KOPT-K1 (cell line): ENCODE measurements around the gene RNF40.

ENCODE experiments used
- H3K27ac ChIP-seq: fragments of 200-600 bp; sonication (generic); 2 replicates; pipeline ENCODE4 v1.5.1; 2016; ENCODE audit warnings: antibody characterized with exemption, mild to moderate bottlenecking, low read depth, low read length; ENCODE audit not compliant: poor library complexity, severe bottlenecking
- H3K36me3 ChIP-seq: fragments of 200-600 bp; sonication (generic); 2 replicates; pipeline ENCODE4 v1.5.1; 2017; ENCODE audit warnings: antibody characterized with exemption, mild to moderate bottlenecking, low read length, moderate library complexity; ENCODE audit not compliant: insufficient read depth
- H3K9me3 ChIP-seq: fragments of 200-600 bp; sonication (generic); 2 replicates; pipeline ENCODE4 v1.5.1; 2017; ENCODE audit warnings: antibody characterized with exemption, low read length, mild to moderate bottlenecking; ENCODE audit not compliant: insufficient read depth, poor library complexity, severe bottlenecking

Gene RNF40

DNA sequence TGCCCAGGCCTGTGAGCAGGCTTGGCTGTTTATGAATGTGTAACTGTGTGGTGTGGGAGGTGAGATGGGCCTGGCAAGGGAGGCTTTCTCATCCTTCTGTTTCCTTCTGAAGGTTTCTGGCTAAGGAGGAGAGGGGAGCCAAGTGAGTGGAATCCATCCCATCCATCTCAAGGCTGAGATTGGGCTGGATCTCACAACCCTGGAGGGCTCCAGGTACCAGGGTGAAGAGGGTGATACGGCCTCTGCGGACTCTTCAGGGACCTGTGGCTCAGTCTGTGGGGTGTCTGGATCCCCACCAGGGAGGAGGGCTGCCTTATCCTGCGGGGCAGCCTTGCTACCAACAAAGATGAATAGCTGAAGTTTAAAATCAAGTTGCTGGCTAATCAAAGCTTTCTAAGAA, 17.9 kb downstream of the RNF40 start:
- Histone ChIP-seq H3K9me3 (no peaks in the 10 kb centered on the region), H3K36me3 (peaks cover 11% of the 10 kb centered on the region; the same call in 1 of the 2 replicates), H3K27ac (no peak overlapping the region)

DNA sequence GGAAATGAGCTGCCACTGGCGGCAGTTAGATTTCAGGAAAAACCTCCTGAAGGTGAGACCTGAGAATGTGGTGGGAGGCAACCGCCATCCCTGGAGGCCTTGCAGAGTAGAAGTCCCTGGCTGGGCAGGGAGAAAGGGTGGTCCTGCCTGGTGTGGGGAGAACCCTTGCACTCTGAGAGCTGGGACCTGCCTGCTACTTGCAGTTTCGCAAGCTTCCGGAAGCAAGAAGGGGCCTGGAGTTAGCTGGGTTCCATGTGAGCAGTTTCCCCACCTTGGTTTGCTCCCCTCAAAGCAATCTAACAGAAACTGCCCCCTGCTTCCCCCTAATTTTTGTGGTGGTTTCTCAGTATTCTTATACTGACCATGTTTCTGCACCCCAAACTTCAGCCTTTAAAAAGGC, 18.4 kb downstream of the RNF40 start:
- Histone ChIP-seq H3K36me3 (peaks cover 6% of the 10 kb centered on the region; the same call in 1 of the 2 replicates), H3K9me3 (no peaks in the 10 kb centered on the region), H3K27ac (no peak overlapping the region)

- H3K36me3 ChIP-seq = no peaks in the 10 kb centered on the region
- no peaks in the 10 kb centered on the region for H3K9me3 ChIP-seq
- H3K27ac ChIP-seq = no peak overlapping the region
These were observed 20.6 kb downstream of the RNF40 start for GRCh38 chr16:30782486-30783279.

DNA sequence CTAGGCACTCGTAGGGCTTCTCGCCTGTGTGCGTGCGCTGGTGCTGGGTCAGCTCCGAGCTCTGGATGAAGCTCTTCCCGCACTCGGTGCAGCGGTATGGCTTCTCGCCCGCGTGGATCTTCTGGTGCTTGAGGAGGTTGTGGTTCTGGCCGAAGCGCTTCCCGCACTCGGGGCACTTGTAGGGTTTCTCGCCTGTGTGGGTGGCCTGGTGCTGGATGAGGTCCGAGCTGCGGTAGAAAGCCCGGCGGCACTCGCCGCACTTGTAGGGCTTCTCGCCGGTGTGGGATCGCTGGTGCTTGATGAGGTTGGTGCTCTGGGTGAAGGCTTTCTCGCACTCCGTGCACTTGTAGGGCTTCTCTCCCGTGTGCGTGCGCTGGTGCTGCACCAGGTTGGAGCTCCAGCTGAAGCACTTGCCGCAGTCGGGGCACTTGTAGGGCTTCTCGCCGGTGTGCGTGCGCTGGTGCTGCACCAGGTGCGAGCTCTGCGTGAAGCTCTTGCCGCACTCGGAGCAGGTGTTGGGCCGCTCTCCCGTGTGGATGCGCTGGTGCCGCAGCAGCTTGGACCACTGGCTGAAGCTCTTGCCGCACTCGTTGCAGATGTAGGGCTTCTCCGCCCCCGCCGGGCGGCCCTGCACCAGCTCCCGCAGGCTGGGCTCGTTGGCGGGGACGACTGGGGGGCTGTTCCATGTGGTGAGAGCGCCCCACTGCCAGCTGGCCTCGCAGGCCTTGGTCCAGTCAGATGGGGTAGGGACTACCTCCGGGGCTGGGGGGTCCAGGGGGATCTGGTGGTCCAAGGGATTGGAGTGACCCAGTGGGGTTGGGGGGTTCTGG, 21.4 kb downstream of the RNF40 start:
- Histone ChIP-seq H3K36me3 (no peaks in the 10 kb centered on the region), H3K9me3 (no peaks in the 10 kb centered on the region), H3K27ac (no peak overlapping the region)

GRCh38 chr16:30784215-30784614, 22.1 kb downstream of the RNF40 start:
- H3K9me3 ChIP-seq = no peaks in the 10 kb centered on the region
- H3K36me3 ChIP-seq = no peaks in the 10 kb centered on the region
- no peak overlapping the region for H3K27ac ChIP-seq

DNA sequence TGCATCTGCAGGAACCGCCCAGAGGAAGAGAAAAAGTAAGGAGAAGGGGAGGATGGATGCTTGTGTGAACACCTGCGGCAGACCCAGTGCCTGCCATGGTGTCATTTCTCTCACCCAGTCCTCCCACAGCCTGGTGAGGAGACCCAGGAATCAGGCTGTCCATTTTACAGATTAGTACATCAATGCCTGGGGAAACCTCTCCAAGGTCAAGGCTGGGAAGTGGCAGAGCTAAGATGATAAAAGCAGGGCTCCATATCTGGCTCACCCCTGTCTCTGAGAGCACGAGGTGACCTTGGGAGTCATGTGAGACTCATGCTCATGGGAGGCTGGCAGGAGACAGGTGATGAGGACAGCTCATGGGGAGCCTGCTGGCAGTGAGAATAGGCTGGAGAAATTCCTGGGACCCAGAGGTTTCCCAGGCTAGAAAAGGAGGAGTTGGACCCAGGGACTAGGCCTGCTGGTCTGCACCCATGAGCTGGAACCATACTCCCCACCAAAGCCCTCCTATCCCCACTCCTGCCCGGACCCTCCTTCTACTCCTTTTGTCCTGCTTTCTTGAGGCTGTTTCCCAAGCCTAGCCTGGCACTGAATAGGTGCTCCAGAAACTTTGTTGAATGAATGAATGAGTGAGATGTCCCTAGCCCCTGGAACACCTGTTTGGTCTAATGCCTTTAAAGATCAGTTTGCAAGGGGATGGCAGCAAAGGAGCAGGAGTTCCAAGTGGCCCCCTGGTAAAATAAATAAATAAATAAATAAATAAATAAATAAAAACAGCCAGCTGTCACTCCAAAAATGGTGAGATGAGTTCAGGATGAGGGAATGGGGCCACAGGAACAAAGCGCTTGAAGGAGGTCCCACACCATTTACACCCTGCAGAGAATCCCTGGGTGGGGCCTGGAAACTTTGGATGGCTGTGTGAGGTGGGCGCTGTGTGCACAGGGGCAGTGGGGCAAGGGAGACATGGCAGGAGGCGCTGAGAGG, 23.3 kb downstream of the RNF40 start:
- H3K36me3 ChIP-seq = no peaks in the 10 kb centered on the region
- H3K27ac ChIP-seq = no peak overlapping the region

DNA sequence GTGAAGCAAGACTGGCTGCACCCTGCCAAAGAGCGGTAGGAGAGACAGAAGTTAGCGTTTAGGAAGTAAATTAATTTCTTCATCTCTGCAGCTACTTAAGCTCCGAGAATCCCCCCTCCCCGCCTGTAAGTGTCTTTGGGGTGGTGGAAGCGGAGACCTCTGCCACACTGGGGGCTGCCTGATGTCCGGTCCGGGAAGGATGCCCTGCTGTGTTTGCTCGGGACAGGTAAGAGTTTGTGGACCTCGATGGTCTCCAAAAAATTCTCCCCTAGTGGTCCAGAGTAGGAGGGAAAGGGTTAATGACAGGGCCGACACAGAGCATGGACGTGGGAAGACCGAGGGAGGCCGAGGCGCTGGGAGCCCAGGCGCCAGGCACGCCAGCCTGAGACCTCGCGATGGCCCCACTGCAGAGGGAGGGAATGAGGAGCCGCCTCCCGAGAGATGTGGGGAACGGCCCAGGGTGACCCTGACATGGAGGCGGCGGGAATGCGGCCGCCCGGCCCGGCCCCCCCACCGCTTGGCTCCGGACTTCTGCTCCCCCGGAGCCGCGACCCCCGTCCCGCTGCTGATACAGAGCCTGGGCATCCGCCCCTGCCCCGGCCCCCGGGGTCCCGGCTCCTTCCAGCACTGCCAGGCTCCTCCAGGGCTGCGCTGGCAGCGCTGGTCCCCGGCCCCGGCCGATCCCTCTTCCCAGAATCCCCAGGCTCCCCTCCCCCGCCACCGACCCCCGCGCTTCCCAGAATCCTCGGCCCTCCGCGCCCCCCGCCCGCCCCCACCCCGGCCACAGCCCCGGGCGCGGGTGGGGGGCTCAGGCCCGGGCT, 24.2 kb downstream of the RNF40 start:
- Histone ChIP-seq H3K27ac (no peak overlapping the region), H3K36me3 (no peaks in the 10 kb centered on the region)

More for the DNA sequence above, 23.3 kb downstream of the RNF40 start:
- H3K9me3 ChIP-seq = no peaks in the 10 kb centered on the region

GRCh38 chr16:30786936-30787612, 25.0 kb downstream of the RNF40 start, which contains the start of gene ZNF629:
Gene ZNF629, minus strand, starts transcription at chr16:30787205. Its CDS starts 2,723 bp downstream, at chr16:30784482.
- Histone ChIP-seq H3K27ac (no peak within 1 kb of the TSS), H3K9me3 (no peaks in the 10 kb centered on the region), H3K36me3 (no peaks in the 10 kb centered on the region)

More for the DNA sequence above, 24.2 kb downstream of the RNF40 start:
- H3K9me3 ChIP-seq = no peaks in the 10 kb centered on the region

GRCh38 chr16:30787613-30788378, 25.7 kb downstream of the RNF40 start:
- Histone ChIP-seq H3K36me3 (no peaks in the 10 kb centered on the region), H3K27ac (no peak overlapping the region), H3K9me3 (no peaks in the 10 kb centered on the region)

- no peaks in the 10 kb centered on the region for H3K36me3 ChIP-seq
- H3K9me3 ChIP-seq = no peaks in the 10 kb centered on the region
- H3K27ac ChIP-seq = no peak overlapping the region
These were observed 31.5 kb downstream of the RNF40 start for GRCh38 chr16:30793508-30794069.

GRCh38 chr16:30794634-30795033, 32.5 kb downstream of the RNF40 start:
- H3K36me3 ChIP-seq = no peaks in the 10 kb centered on the region
- no peaks in the 10 kb centered on the region for H3K9me3 ChIP-seq
- H3K27ac ChIP-seq = no peak overlapping the region

GRCh38 chr16:30797670-30798309, 35.7 kb downstream of the RNF40 start:
- no peaks in the 10 kb centered on the region for H3K9me3 ChIP-seq
- no peak overlapping the region for H3K27ac ChIP-seq
- no peaks in the 10 kb centered on the region for H3K36me3 ChIP-seq
